Caki2 (cell line): ENCODE data around the gene NUDT7. TPM values are rescaled to one million over a fixed set of nuclear protein-coding genes. Genes with fewer than 3 reads are reported as not detected.

Experiments
- DNase-seq: peaks from one replicate; pipeline ENCODE4 v3.0.0-alpha.2; 2015; ENCODE audit warnings: low read depth
- in situ Hi-C: cut with HindIII; loops from 2 replicates; pipeline ENCODE4 v1.10.0; 2016; ENCODE audit warnings: low sequenced_read_pairs, low pct_unique_long_range_greater_than_20kb, mixed read lengths
- total RNA-seq: library from RNA; depleted of rRNA; stranded (reverse); fragments of >200 nt; shearing (Covaris generic); gene quantifications from 2 replicates; pipeline ENCODE4 v1.2.3, GENCODE V29; 2014; ENCODE audit warnings: low replicate concordance; rRNA removed

NUDT7 gene
- total RNA-seq: 7.1 and 25.3 TPM in 2 replicates

DNA sequence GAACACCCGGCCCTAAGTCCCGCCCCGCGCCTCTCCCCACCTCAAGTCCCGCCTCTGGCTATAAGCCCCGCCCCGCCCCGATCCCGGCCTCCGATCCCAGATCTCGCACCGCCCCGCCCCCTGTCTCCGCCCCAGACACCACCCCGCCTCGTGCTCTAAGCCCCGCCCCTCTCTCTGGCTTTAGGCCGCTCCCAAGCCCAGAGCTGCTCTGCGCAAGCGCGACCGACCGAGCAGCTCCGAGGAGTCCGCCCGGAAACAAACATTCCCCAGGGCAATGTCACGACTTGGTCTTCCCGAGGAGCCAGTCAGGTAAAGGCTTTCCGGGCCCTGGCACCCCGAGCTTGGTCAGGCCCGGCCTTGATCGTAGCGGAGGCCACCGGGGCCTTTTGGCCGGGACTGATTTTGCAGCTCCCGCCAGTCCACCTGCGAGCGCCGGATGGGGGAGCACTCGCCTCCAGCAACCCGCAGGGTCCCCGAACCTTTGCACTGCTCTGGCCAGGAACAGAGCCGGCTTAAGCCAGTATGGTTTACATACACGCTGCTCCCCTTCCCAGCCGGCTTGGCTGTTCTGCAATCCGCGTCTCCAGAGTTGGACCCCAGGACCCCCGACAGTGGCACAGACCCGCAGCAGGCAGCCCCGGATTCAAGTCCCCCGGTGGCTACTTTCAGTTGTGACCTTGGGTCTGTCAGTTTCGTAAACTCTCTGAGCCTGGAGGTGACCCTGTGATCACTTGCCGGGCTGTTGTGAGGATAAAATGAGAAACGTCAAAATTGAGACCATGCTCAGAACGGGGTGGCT lies at the start of gene NUDT7:
Gene NUDT7 (plus strand): TSS at position 206 of the 799 bp plus-strand sequence. CDS start 69 bp downstream, at position 275.
- peak; percentile 82 for DNase-seq
- in situ Hi-C loops: no loop called here

DNA sequence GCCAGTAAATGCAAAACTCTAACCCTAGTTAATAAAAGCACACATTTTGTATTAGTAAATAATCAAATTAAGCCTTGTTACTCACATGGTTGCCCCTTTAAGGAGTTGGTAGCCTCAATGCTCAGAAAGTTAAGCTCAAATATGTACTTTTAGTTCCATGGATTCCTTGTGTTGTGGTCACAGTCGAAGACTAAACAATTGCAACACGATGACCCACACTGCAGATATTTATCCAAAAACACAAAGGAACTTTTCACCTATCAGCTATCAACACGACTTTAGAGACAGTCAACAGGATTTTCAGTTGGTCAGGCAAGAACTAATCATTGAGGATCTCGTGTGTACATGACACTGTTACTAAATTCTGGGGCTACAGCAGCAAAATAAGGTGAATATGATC lies 47.4 kb upstream of the NUDT7 start:
- in situ Hi-C loops: no loop called here
- DNase-seq: no peak

- peak; percentile 48 for DNase-seq
- in situ Hi-C loops: no loop called here
Measured at GRCh38 chr16:77675464-77676324, 46.6 kb upstream of the NUDT7 start.

DNA sequence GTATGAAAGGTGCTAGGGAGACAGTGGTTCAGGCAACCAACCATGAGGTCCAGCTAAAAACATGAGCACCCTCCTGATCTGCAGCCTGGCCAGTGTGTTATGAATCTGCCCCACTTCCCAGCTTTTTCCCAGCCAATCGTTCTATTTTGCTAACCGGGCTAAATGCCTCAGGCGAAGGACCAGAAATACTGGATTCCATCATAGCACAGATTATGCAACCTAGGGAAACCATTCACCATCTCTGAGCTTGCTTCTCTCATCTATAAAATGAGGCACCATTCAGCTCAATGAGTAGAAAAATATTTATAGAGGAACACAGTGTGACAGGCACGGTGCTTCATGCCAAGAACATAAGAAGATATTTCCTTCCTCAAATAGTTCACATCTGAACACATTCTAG lies 45.2 kb upstream of the NUDT7 start:
- in situ Hi-C loops: no loop called here
- no peak for DNase-seq

GRCh38 chr16:77679391-77679790 lies 42.9 kb upstream of the NUDT7 start:
- in situ Hi-C loops: no loop called here

GRCh38 chr16:77679901-77680300 lies 42.4 kb upstream of the NUDT7 start:
- in situ Hi-C loops: no loop called here
- no peak for DNase-seq

More at GRCh38 chr16:77679391-77679790, 42.9 kb upstream of the NUDT7 start:
- no peak for DNase-seq

- no peak for DNase-seq
- in situ Hi-C loops: no loop called here
Measured at GRCh38 chr16:77680496-77680895, 41.8 kb upstream of the NUDT7 start.

DNA sequence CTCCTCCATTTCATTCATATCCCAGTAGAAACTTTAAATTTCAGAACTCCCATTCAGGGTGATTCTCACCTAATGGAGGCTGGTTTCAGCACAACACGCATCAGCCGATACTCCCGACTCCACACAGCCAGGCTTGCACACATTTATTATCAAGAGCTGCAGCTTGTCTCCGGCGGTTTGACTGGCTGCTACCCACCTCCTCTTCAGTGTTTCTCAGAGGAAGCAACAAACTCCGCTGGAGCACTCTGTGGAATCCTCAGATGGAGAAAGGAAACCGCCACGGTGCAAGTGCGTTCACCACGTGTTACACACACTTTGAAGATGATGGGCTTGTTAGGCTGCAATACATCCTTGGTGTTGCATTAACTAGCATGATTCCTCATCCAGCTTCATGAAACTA lies 39.7 kb upstream of the NUDT7 start:
- in situ Hi-C loops: no loop called here
- DNase-seq: no peak

DNA sequence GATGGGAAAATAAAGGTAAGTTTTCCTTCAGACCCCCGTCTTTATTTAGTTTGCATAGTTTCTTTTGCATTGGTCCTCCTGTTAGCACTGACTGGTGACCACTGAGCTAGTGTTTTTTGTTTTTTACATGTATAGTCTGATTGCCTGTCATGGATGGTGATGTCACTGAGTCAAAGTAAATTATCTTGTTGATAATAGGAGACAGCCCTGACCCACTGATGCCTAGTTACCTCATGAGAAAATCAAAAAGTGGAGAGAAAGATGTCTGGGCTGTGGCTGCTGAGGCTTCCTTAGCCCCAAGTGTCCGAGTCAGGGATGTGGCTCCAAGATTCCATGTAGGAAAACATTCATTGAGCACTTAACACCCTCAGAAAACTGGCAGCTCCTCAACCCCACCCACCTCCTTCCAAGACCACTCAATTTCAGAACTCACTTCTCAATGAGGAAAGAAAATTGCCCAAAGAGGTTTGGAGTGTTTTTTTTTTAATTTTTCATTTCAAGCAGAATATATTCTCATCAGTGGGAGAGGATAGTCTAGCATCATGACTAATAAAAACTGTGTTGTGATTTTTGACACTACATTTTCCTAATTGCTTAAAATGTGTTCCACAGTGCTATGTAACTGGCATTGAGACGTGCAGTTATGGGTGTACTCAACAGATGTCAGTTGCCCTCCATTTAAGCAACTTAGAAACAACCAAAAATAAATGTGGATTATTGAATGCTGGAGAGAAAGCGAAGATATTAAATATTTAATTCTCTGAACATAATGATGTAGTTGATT lies 38.7 kb upstream of the NUDT7 start:
- DNase-seq: no peak
- in situ Hi-C loops: no loop called here

GRCh38 chr16:77684181-77684526 lies 38.2 kb upstream of the NUDT7 start:
- DNase-seq: no peak
- in situ Hi-C loops: no loop called here

GRCh38 chr16:77686385-77686784 lies 35.9 kb upstream of the NUDT7 start:
- DNase-seq: no peak
- in situ Hi-C loops: no loop called here

DNA sequence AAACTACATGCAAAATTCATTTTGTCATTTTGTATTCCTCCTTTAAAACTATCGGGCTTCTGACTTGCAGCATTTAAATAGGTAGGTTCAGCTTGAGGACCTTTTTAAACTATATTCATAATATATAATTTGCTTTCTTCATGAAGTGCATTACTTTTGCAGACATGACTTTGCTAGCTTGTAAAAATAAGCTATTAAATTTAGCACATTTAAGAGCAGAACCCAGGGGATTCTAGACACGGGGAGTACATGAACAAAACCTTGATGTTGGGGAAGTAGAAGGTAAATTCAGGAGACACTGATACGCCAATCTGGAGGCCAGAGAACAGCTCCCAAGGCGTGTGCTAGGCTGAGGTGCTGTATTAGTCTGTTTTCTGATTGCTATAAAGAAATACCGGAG lies 32.3 kb upstream of the NUDT7 start:
- no peak for DNase-seq
- in situ Hi-C loops: no loop called here

DNA sequence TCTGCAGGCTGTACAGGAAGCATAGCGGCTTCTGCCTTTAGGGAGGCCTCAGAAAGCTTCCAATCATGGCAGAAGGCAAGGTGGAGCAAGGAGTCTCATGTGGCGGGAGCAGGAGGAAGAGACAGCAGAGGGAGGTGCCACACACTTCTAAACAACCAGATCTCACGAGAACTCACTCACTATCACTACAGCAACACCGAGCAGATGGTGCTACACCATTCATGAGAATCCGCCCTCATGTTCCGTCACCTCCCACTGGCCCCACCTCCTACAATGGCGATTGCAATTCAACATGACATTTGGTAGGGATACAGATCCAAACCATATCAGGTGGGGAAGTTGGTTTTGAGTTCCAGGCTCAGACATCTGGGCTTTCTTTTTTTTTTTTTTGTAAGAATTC lies 31.9 kb upstream of the NUDT7 start:
- in situ Hi-C loops: no loop called here
- DNase-seq: no peak

GRCh38 chr16:77692612-77693011 lies 29.7 kb upstream of the NUDT7 start:
- DNase-seq: no peak
- in situ Hi-C loops: no loop called here

DNA sequence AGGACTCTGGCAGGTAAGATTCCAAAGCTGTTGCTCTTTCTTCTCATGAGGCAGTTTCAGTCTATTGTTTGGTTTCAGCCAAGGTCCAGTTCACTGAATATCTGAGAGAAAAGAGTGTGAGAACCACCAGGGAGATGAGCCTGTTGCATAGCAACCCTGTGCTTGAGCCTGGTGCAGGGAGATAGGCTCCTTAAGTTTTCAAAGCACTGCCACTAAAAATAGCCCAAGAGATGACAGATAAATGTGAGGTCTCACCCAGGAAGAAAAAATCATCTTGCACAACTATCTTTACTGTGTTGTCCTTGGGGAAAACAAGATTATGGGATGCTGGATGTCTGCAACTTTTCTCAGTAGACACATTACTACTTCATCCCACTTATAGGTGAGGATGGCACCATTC lies 26.2 kb upstream of the NUDT7 start:
- DNase-seq: no peak
- in situ Hi-C loops: no loop called here

DNA sequence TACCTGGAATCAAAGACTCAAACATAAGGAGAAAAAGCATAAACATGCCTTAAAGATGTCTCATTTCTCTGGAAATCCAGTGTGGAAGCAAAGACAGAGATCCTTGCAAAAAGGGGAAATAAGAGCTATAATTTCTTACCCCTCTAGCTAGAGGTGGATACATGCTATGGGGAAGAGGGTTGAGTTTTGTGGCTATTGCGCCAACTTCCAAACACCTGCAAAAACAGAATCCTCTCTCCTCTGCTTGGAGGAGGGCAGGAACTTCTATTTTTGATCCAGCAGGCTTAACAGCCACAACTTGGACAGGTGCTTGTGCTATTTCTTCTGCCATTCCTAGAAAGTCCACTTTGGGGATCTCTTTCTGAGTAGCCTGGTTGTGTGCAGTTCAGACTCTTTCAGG lies 21.5 kb upstream of the NUDT7 start:
- in situ Hi-C loops: no loop called here

GRCh38 chr16:77705351-77705750 lies 17.0 kb upstream of the NUDT7 start:
- in situ Hi-C loops: no loop called here
- no peak for DNase-seq

More for the DNA sequence above, 21.5 kb upstream of the NUDT7 start:
- no peak for DNase-seq

DNA sequence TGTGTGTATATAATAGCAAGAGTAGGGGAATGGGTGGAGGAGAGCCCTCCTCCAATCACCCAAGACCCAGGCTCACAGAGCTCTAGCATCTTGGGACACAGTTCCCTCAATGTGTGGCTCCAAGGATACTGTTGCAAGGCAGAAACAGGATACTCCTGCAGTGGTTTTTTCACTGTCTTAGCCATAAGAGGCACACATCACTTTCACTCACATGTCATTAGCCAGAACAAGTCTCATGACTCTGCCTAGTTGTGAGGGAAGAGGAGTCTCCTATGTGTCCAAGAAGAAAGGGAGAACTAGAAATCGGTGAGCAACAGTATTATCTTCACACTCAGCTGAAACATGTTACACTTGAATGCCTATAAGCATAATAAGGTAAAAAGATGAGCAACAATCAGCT lies 11.1 kb upstream of the NUDT7 start:
- no peak for DNase-seq
- in situ Hi-C loops: no loop called here

GRCh38 chr16:77711775-77712174 lies 10.5 kb upstream of the NUDT7 start:
- no peak for DNase-seq
- in situ Hi-C loops: no loop called here
